Cardiac atrium fibroblast (primary cell): ENCODE data around the gene FRAT1. TPM values are rescaled to one million over a fixed set of nuclear protein-coding genes. Genes with fewer than 3 reads are reported as not detected.

Experiments used
- total RNA-seq: library from RNA; depleted of rRNA; stranded (reverse); fragments of >200 nt; gene quantifications from 2 replicates; pipeline ENCODE4 v1.2.3, GENCODE V29; 2015

The FRAT1 gene
- 0.72 and 3.1 TPM in 2 replicates for total RNA-seq

GRCh38 chr10:97318772-97319651 is at the start of gene FRAT1:
FRAT1 (plus strand) TSS chr10:97319271; CDS start chr10:97319454, 183 bp downstream.

GRCh38 chr10:97292097-97292861 is 26.8 kb upstream of the FRAT1 start, which contains the start of gene ARHGAP19:
ARHGAP19 (minus strand) TSS chr10:97292637; CDS start chr10:97292627, 10 bp downstream.

GRCh38 chr10:97334370-97335175 is 15.5 kb downstream of the FRAT1 start, which contains the start of gene FRAT2:
FRAT2 (minus strand) TSS chr10:97334729; CDS start chr10:97334572, 157 bp downstream.

Other genes starting within 250 kb of the FRAT1 start
- gene SLIT1, start 133.3 kb upstream of the FRAT1 start, total RNA-seq = not detected in 2 replicates
- 2.7 and 3.4 TPM in 2 replicates for gene ARHGAP19, start 26.6 kb upstream of the FRAT1 start, total RNA-seq
- gene FRAT2, start 15.5 kb downstream of the FRAT1 start, total RNA-seq = 2.9 and 7.6 TPM in 2 replicates
- 12.5 and 13.2 TPM in 2 replicates for gene RRP12, start 82.1 kb downstream of the FRAT1 start, total RNA-seq
- 829 and 844 TPM in 2 replicates for gene PGAM1, start 106.9 kb downstream of the FRAT1 start, total RNA-seq
- gene EXOSC1, start 126.7 kb downstream of the FRAT1 start, total RNA-seq = 26.2 and 33.9 TPM in 2 replicates
- 33.8 and 42.6 TPM in 2 replicates for gene ZDHHC16, start 126.9 kb downstream of the FRAT1 start, total RNA-seq
- 85.4 and 88.3 TPM in 2 replicates for gene MMS19, start 179.2 kb downstream of the FRAT1 start, total RNA-seq
- 36.5 and 38.1 TPM in 2 replicates for gene UBTD1, start 179.7 kb downstream of the FRAT1 start, total RNA-seq